OCI-LY3 (cell line): Measurements from ENCODE around the gene OOEP.

Experiments
- EZH2phosphoT487 ChIP-seq: fragments of 200-600 bp; shearing (Covaris generic); IDR thresholded peaks from 2 replicates; pipeline ENCODE4 v1.6.1; 2018; ENCODE audit warnings: antibody characterized with exemption, mixed run types, low read depth
- TF ChIP-seq, protein P1 (sequence below): fragments of 200-600, 300-600 bp; sonication (generic); IDR thresholded peaks from 2 replicates; pipeline ENCODE4 v1.5.1; 2014; ENCODE audit warnings: antibody characterized with exemption, low read length, low read depth

GRCh38 chr6:73395875-73396274, 26.2 kb upstream of the OOEP start:
- TF ChIP-seq, protein P1, sequence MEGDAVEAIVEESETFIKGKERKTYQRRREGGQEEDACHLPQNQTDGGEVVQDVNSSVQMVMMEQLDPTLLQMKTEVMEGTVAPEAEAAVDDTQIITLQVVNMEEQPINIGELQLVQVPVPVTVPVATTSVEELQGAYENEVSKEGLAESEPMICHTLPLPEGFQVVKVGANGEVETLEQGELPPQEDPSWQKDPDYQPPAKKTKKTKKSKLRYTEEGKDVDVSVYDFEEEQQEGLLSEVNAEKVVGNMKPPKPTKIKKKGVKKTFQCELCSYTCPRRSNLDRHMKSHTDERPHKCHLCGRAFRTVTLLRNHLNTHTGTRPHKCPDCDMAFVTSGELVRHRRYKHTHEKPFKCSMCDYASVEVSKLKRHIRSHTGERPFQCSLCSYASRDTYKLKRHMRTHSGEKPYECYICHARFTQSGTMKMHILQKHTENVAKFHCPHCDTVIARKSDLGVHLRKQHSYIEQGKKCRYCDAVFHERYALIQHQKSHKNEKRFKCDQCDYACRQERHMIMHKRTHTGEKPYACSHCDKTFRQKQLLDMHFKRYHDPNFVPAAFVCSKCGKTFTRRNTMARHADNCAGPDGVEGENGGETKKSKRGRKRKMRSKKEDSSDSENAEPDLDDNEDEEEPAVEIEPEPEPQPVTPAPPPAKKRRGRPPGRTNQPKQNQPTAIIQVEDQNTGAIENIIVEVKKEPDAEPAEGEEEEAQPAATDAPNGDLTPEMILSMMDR, result no peak
- TF ChIP-seq EZH2phosphoT487, result no peak
